KOPT-K1 (cell line): ENCODE data around the gene BZW2.
A peak's percentile ranks its signal among the peaks of the same experiment; 100 is the strongest.

Experiments used
- H3K27ac ChIP-seq: fragments of 200-600 bp; sonication (generic); 2 replicates; pipeline ENCODE4 v1.5.1; 2016; ENCODE audit warnings: antibody characterized with exemption, mild to moderate bottlenecking, low read depth, low read length; ENCODE audit not compliant: poor library complexity, severe bottlenecking
- H3K36me3 ChIP-seq: fragments of 200-600 bp; sonication (generic); 2 replicates; pipeline ENCODE4 v1.5.1; 2017; ENCODE audit warnings: antibody characterized with exemption, mild to moderate bottlenecking, low read length, moderate library complexity; ENCODE audit not compliant: insufficient read depth
- H3K9me3 ChIP-seq: fragments of 200-600 bp; sonication (generic); 2 replicates; pipeline ENCODE4 v1.5.1; 2017; ENCODE audit warnings: antibody characterized with exemption, low read length, mild to moderate bottlenecking; ENCODE audit not compliant: insufficient read depth, poor library complexity, severe bottlenecking

The BZW2 gene

DNA sequence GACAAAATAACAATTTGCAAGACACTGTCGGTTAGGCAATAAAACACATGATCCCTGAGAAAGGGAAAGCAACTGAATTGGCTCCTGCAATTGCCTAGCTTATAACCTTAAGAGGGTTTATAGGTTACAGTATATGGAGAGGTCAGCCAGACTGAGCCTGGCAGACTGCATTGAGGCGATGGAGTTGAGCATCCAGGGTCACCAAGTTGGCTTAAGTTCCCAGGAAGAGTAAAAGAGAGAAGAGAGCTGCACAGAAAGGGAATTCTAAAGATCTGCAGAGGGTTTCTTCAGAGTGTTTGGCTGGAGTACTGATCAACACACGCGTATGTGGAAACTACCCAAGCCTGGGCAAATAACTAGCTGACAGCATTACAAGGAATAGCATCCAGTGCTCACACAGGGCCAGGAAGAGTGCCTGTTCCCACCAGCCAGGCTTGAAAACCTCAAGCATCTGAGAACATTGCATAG is 11.7 kb upstream of the BZW2 start:
- no peaks in the 10 kb centered on the region for H3K9me3 ChIP-seq
- H3K27ac ChIP-seq, result no peak overlapping the region
- peaks cover 24% of the 10 kb centered on the region for H3K36me3 ChIP-seq

DNA sequence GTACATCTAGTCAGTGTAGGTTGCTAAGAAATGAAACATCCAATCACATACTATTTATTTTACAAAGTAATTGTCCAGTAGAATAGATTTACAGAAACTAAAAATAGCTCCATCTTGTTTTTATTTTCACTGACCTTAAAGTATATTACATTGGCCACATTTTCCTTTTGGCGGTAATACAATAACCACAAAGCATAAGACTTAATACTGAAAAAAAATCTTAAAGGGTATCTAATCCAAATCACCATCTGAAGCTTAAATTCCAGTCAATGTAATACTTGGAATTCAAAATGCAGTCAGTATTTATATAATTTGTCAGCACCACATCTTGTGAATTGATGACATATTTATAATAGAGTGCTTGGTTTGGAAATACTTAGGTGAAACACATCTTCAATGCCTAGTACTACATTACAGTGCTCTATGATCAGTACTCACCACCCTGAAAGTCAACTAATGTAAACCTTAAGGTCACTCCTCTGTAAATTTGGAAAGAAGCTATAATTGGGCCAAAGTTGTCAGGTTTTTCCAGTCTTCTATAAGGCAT is 9.4 kb upstream of the BZW2 start:
- Histone ChIP-seq H3K27ac (no peak overlapping the region), H3K9me3 (no peaks in the 10 kb centered on the region), H3K36me3 (peaks cover 28% of the 10 kb centered on the region)

DNA sequence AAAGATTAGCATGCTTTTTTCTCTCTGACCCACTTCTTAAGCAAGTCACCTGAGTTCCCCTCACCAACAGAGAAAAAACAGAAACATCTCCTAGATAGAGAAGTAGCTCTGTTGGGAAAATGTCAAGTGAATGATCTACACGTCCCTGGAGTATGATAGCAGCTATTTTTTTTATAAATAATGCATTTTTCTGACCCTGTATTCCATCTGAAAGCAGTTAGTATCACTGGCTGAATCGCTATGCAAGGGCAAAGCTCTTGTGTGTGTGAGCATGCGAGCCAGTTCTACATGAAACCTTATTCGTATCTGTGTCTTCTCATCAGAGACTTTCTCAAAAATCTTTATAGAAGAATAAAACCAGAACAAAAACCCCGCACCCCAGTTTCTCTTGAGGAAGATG is 8.6 kb upstream of the BZW2 start:
- H3K36me3 ChIP-seq, result peaks cover 24% of the 10 kb centered on the region
- no peaks in the 10 kb centered on the region for H3K9me3 ChIP-seq
- H3K27ac ChIP-seq, result no peak overlapping the region

DNA sequence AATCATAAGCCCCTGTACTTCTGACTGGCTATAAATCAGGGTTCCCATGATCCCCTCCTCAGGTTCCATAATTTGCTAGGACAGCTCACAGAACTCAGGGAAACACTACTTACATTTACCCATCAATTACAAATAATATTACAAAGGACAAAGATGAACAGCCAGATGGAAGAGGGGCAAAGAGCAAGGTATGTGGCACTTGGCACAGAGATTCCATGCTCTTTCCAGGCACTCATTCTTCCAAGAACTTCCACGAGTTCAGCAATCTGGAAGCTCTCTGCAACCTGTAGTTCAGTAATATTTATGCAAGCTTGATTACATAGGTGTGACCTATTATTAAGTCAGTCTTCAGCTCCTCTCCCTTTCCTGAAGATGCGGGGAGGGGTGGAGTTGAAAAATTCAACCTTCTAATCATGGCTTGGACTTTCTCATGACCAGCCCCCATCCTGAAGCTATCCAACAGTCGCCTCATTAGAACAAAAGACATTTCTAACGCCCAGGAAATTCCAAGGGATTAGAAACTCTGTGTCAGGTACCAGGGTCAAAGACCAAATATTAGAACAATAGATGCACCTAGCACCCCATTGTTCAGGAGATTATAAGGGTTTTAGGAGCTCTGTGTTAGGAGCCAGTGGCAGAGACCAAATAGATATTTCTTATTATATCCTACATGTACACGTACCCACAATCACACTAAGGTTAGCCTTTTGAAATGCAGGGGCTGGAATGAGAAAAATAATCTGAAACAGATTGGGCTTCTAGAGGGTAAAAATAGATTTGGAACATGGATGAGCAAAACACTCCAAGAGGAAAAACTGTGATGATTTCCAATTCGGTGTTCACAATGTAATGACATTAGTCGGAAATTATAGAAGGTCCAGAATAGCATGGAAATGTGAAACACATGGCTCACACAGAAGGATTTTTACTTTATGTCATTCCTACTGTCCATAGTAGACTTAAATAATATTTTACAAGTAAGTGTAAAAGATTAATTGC is 7.4 kb upstream of the BZW2 start:
- Histone ChIP-seq H3K36me3 (peaks cover 24% of the 10 kb centered on the region), H3K27ac (no peak overlapping the region), H3K9me3 (no peaks in the 10 kb centered on the region)

DNA sequence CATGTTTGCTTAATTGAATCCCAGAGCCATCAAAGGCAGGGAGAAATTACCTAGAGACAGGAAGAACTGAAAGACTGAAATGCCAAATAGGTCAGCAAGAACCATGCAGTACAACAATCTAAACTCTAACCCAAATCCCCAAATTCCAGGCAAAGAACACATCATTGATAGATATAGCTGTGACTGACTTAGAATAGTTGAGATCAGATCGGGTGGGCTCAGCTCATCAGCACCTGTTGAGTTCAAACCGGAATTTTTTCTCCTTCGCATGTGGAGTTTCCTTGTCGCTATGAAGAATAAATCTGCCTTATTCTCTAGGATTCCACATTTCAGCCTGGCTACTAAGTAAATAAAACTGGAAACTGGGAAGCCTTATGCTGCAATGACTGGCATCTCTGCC is 1.8 kb upstream of the BZW2 start:
- H3K36me3 ChIP-seq, result peaks cover 9% of the 10 kb centered on the region; the same call in 1 of the 2 replicates
- no peaks in the 10 kb centered on the region for H3K9me3 ChIP-seq
- peak overlapping the region; percentile 79 for H3K27ac ChIP-seq

DNA sequence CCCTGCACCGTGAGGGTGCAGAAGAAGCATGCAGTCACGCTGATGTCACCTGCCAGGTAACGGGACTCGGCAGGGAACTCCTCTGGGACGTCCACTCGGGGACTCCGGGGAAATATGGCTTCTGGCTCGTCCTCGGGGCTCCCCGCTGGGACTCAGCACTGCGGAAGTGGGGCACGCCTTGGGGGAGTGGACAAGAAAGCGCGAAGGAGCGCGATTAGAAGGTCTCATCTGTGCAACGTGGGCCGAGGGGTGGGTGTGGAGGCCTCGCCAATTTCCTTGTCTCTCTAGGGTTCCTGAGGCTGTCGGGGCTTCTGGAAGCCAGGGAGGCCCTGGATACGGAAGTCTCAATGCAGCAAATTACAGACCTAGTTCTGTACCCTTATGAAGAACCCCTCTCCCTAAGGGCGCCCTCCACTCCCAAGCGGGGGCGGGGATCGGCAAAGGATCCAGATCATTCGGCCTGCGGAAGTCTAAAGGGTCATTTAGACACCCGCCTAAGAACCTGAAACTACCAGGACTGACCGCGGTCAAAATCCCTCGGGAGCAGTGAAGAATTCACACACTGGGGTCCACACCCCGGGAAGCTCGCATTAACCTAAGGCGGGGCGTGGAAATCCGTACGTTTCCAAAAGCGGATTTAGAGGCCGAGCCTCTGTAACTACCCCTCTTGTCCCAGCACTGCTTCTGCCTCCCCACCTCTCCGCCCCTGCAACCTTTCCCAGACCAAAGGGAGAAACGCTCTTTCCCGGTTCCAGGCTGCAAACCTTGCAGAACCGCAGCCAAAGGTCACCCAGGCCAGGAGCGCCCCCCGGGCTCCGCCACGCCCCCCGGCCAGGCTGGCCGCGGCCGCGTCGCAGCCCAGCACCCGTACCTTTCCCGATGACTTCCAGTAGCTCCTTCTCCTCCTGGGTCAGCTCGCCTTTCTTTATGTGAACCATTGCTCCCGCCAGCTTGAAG is 1.1 kb upstream of the BZW2 start:
- H3K36me3 ChIP-seq, result 0 out of 2 replicates have a peak, but pooled peaks cover 6% of the 10 kb centered on the region
- H3K9me3 ChIP-seq, result no peaks in the 10 kb centered on the region
- H3K27ac ChIP-seq, result peak overlapping the region; percentile 79

DNA sequence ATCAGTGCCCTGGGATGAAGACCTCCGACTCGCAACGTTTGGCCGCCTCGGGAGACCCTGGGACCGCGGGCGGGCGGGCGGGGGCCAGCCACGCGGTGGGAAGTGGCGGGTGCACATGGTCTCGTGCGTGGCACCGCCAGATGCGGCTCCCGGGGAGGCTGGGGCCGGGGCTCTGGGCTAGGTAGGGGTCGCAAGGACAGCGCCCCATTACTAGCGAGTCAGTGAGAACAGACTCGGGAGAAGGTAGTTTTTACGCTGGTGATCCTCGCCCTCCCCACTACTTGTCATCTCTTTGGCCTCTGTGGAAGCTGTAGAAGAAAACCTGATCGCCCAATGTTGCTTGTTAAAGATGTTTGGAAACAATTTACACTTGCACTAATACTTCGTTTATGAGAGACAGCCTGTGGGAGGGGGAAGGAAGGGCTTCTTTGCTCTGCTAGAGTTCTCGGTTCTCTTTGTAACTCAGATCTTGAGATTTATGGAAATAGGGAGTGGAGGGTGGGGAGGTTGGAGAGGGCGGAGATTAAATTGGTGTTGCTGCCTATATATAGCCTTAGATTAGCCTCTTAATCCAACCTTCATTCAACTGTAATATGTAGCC is 591 bp downstream of the BZW2 start:
- Histone ChIP-seq H3K9me3 (no peaks in the 10 kb centered on the region), H3K27ac (peak overlapping the region; percentile 79), H3K36me3 (peaks cover 6% of the 10 kb centered on the region; the same call in 1 of the 2 replicates)

DNA sequence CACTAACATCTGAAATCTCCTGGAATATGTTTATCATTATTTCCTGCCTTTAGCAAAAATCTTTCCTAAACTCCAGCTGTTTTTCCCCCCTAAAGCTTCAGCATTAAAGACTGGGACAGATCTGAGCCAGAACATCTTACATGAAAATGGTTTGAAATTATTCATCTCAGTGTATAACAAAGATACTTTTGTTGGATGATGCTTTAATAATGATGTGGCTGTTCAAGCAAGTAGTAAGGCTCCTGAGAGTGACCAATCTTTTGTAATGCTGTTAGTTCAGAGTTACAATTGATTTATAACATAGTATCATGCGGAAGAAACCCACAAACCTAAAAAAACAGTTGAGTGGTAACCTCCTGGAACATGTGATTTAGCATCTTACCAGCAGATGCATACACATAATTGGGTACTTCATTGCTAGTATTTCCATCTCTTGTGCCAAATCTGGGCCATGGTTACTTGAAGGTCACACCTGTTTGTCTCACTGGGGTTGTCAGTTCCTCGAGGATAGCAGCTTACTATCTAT is 1.5 kb downstream of the BZW2 start:
- peaks cover 13% of the 10 kb centered on the region for H3K36me3 ChIP-seq
- H3K9me3 ChIP-seq, result no peaks in the 10 kb centered on the region
- no peak overlapping the region for H3K27ac ChIP-seq

DNA sequence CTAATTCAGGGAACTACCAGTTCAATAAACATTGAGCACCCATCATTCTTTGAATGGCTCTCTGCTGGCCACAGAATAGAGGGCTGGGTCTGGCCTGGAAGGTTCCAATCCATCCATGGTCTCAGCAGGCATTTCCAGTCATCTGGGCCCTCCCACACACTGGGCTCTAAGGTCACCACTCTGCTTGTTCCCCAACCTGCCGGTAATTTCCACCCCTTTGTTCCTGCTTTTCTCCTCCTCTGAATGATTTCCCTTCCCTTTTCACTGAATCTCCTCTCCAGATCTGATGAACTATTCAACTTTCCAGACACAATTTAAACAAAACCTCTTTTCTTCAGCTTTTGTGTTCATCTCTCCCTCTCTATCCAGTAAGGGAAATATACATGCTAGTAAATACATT is 2.6 kb downstream of the BZW2 start:
- H3K9me3 ChIP-seq, result no peaks in the 10 kb centered on the region
- peaks cover 13% of the 10 kb centered on the region for H3K36me3 ChIP-seq
- no peak overlapping the region for H3K27ac ChIP-seq

DNA sequence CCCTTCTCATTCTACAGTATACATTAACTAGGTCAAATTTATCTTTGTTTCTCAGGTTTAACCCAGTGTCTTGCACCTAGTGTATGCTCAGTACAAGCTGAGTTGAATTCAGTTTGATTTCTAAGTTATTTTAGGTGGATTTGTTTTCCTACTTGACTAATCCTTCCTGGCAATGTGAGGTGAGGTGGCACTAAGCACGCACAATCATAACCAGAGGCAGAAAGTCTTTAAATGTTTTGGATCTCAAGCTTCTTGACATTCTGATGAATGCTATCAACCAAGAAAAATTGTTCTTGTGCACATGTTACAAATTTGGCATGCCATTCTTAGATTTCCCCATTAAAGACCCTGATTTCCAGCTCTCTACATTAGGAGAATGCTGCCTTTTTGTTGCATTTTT is 3.2 kb downstream of the BZW2 start:
- peaks cover 13% of the 10 kb centered on the region for H3K36me3 ChIP-seq
- no peaks in the 10 kb centered on the region for H3K9me3 ChIP-seq
- H3K27ac ChIP-seq, result no peak overlapping the region

DNA sequence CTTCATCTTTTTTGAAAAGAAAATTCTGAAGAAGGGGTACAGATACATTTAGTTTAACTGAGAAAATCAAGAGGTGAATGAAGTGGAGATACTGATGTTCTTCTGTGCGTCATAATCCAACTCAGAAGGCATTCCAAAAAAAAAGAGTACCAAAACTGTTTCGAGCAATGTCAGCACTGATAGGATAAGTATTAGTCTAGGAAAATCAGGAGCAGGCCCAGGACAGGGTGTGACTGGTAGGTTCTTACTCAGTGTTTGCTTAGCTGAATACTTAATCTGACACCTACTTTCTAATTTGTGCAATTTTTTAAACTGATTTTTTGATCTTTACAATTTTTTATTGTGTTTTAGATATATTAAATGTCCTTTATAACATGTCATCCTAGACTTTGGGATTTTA is 4.3 kb downstream of the BZW2 start:
- H3K9me3 ChIP-seq, result no peaks in the 10 kb centered on the region
- H3K36me3 ChIP-seq, result peaks cover 13% of the 10 kb centered on the region
- no peak overlapping the region for H3K27ac ChIP-seq

DNA sequence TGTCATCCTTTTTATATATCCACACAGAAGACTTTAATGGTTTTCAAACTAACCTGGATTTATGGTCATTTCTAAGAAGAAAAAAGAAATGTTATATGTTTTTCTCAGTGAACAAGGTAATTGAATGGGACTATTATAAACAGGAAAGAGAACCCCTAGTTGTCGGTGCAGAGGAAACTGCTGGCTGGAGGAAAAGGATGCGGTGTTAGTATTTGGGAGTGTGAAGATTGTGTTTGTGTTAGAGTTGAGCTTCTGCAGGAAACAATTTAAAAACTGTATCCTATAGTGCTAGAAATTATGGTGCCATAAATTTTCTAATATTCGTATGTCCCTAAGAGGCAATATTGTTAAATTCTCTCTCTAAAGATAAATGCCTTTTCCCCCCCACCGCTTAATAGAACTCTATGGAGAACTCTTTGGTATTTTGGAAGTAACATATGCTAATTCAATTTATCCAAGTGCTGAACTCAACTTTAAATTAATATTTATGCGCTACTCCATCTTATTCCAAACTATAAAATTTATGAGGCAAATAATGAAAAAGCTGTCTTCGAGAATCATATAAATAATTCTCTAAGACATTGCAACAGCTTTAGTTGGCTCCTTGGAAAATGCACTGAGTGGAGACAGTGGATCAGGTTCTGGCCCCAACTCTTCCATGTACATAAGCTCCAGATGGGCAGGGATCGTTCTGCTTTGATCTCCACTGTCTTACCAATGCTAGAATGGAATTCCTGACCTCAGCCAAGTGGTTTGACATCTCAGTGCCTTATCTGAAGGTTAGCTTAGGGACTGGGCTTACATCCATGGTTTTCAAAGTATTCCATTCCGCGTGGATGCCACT is 5.6 kb downstream of the BZW2 start:
- Histone ChIP-seq H3K27ac (no peak overlapping the region), H3K36me3 (peaks cover 17% of the 10 kb centered on the region), H3K9me3 (no peaks in the 10 kb centered on the region)

DNA sequence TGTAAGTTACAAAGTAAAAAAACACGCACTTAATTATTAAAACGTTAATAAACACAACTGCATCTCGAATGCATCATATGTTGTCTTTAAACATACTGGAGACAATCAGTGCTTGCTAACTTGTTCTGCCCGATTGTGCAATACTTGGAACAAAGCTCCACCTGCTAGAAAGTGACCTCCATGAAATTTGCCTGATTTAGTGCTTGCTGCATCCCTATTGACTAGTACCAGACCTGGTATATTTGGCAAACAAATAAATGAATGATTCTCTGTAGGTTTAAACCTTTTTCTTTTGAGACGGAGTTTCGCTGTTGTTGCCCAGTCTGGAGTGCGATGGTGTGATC is 6.2 kb downstream of the BZW2 start:
- Histone ChIP-seq H3K9me3 (no peaks in the 10 kb centered on the region), H3K27ac (no peak overlapping the region), H3K36me3 (peaks cover 17% of the 10 kb centered on the region)

DNA sequence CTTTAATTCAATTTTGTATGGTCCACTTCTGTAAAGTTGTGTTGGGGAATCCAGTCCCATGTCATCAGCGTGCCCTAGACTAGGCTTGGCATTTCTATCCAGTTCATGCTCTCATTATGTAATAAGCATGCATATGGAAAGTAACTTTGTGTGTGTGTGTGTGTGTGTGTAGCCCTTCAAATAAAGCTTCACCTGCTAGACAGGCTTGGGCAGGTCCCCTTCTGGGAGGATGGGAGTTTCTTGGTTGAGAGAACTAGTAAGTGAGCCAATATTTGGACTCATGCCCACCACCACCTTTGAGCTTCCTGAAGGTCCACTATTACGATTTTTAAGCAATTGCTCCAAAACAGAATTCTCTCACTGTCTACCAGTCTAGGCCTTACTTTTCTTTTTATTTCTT is 6.9 kb downstream of the BZW2 start:
- Histone ChIP-seq H3K9me3 (no peaks in the 10 kb centered on the region), H3K27ac (no peak overlapping the region), H3K36me3 (peaks cover 17% of the 10 kb centered on the region)
